NCI-H526 treated with DMSO at 0.1 percent for 48 hours (cell line): ENCODE data around the gene SPATA46.
A peak's percentile ranks its signal among the peaks of the same experiment; 100 is the strongest.

Experiments
- DNase-seq: peaks from one replicate; lab custom pipeline; 2025; lab: John Stamatoyannopoulos, UW

SPATA46 gene

DNA sequence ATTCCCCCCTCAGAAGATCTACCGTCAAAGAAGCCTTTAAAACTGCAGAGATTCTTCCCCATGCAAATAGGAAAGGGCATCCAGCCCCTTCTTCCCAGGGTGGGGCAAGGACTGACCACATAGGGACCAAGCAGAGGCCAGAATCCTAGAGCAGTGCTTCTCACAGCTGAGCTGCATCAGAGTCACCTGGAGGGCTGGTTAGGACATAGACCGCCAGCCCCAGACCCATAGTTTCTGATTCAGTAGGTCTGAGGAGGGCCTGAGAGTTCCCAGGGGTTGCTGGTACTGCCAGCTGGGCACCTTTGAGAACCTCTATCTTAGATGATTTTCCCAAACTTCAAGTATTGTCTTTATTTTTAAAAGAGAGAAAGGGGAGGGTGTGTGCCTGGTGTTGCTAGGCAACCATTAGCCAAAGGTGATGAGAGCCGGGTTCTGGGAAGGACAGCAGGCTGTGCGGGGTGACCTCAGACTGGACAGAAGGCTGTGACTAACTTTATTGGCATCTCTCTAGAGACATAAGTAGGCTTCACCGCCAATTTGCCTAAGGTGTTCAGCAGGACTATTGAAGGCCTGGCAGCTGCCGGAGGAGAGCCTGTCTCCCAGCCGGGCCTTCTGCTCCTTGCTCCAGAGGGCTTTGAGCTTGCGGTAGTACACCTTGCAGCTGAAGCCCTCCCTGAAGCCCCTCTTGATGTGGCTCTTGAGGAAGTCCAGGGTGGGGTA is 3.0 kb downstream of the SPATA46 start:
- DNase-seq, result no peak

GRCh38 chr1:162373072-162373427 is 3.6 kb downstream of the SPATA46 start:
- no peak for DNase-seq

GRCh38 chr1:162372159-162373071 is 4.2 kb downstream of the SPATA46 start:
- DNase-seq, result no peak

DNA sequence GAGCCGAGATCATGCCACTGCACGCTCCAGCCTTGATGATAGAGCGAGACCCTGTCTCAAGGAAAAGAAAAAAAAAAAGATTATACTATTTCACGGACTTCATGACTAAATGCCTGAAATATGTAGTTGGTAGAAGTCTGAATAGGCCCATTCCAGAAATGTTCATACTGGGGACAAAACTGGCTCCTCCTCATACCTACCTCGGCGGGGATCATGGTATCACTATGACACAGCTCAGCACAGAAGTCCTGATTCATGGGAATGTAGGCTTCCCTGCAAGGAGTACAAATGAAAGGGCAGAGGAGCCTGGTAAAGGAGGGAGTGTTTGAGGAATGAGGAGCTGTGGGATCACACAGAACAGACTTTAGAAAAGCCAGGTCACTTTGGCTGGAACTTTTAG is 5.0 kb downstream of the SPATA46 start:
- DNase-seq, result no peak

- DNase-seq, result no peak
Observed at GRCh38 chr1:162370721-162371120, 5.9 kb downstream of the SPATA46 start.

DNA sequence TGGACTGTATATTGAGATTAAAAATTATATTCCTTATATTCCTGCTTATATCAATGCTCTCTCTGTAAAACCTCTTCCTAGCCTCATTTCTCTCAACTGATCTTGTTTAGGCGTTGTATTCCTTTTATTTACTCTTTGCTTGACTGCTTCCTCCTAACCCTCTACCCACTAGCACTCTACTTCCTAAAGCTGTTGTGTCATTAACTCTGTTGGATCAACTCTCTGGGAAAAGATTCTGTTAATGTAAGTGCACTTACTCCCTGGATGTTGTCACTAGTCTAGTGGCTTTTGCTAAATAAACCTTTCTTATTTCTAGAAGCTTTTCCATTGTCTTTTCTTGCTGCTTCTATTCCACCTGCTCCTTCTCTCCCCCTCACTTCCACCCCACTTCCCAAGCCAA is 6.5 kb downstream of the SPATA46 start:
- no peak for DNase-seq

- DNase-seq, result no peak
Observed at GRCh38 chr1:162369571-162369970, 7.1 kb downstream of the SPATA46 start.

DNA sequence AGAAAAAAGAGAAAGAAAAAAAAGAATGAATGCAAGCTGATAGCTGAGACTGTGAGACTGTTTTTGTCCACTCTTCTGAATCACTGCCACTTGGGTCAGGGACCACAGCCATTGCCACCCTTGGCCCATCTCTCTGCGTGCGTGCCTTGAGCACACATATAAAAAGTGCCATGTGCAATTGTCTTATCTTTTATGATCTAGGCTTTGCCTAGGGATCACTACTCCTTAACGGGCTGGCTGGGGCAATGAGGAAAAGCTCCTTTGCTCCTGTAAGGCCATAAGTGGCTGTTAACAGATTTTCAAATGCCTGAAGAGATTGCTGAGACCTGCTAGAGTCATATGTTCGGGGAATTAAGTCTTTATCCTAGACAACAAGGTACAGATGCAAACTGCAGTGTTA is 8.2 kb downstream of the SPATA46 start:
- no peak for DNase-seq

GRCh38 chr1:162367772-162368171 is 8.9 kb downstream of the SPATA46 start:
- no peak for DNase-seq

GRCh38 chr1:162367073-162367472 is 9.6 kb downstream of the SPATA46 start:
- DNase-seq, result no peak

GRCh38 chr1:162366671-162367070 is 10.0 kb downstream of the SPATA46 start:
- no peak for DNase-seq

DNA sequence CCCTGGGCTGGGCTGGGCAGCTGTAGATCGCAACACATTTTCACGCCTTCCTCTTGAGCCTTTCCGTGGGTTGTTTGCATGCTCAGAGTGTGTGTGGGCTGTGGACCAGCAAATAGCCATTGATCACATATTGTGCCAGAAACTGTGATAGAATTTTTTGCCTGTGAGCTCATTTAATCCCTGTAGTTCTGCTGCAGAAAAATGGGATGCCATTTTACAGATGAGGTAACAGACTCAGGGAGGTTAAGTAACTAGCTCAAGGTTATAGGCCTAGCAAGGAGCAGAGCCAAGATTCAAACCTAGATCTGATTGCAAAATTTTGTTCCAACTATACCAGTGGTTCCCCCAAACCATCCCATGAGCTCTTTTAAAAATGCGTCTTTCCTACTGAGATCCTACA is 10.5 kb downstream of the SPATA46 start:
- DNase-seq, result no peak

GRCh38 chr1:162365284-162366020 is 11.2 kb downstream of the SPATA46 start:
- no peak for DNase-seq

DNA sequence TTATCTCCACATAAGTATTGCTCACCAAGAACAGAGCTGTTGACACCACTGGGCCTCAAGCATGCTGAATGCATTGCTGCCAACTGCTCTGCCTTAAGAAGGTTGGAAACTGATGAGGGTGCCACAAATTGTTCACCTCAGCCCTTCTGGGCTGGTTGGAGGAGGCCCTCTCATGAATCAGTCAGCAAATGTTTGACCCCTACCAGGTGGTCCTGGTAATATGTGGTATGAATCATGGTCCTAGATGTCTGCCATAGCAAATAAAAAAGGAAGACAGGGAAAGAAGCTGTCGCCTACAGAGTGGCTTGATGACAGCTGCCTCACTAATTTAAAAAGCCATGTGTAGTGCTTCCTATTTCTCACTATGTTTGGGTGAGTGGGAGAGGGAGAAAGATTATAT is 12.2 kb downstream of the SPATA46 start:
- no peak for DNase-seq

DNA sequence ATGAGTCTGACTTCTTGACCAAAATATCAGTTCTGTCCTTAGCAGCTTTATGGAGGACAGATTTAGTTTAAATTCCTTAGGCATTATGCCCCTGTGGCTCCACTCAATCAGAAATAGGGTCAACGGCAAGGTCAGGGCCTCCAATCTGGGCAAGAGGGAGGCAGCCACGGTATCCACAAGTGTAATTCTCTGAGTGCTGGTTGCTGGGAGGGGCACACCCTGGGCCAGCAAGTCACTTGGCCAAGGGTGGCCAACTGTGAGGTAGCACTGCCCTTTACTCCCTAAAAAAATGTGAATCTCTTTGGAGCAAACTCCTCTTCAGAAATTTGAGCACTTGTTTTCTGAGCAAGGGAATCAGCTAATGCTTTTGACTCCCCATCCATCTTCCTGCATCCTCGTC is 12.8 kb downstream of the SPATA46 start:
- no peak for DNase-seq

DNA sequence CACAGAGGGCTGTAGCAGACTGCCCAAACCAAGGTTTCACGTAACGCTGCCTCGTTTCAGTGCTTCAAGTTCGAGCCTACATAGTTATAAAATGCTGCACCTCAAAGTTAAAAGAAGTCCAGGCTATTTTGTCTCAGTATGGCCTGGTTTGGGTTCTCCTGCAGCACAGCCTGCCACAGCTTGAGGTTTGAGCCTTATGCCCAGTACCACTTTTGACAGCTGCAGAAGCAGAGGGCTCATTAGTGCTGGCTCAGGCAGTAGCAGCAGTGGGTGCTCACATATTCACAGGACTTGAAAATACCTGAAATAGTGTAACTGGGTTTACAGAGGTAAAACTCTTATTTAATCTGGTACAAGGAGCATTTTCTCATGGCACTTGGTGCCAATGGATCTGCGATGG is 15.3 kb downstream of the SPATA46 start:
- no peak for DNase-seq

DNA sequence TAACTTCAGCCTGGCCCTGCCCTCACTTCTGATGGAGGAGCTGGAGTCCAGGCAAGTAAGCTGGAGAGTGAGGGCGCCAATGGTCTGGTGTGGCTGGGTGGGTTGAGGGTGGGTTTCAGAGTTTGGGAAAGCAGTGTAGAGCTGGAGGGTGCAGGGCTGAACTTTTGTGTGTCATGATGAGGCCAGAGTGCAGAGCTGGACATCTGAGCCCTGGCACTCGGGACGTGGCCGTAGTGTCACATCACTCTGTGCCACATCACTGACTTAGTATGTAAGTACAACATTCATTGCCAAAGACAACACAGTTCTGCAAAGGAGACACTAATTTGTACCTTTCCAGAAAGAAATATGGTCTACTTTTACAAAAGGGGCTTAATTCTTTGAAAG is 15.8 kb downstream of the SPATA46 start:
- DNase-seq, result no peak

DNA sequence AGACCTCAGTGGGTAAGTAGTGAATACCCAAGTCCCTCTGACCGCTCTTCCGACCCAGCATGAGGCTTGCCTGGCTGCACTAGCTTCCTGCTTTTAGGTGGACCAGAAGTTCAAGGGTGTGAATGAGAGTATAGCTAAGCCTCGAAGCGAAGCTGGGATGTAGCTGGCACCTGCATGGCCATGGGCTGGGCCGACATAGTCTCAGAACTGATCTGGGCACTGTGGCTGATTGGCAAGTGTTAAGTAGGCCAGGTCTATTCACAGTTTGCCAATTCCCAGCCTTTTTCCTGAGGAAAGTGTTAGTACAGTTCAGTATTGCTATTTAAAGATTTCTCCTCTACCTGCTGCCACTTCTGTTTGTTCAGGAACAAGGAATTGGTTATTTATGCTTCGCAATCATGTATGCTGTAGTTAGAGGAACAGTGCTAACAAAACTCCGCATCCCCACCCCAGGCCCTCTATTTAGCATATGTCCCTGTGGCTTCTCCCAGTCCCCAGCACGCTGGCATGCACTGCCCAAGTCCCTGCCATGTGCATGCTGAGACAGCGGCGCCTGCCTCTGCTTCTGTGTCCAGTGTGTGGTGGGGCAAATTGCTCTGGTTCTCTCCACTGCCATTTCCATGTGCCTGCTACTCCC is 16.3 kb downstream of the SPATA46 start:
- no peak for DNase-seq

- DNase-seq, result no peak
Observed at GRCh38 chr1:162359523-162360236, 17.0 kb downstream of the SPATA46 start.

DNA sequence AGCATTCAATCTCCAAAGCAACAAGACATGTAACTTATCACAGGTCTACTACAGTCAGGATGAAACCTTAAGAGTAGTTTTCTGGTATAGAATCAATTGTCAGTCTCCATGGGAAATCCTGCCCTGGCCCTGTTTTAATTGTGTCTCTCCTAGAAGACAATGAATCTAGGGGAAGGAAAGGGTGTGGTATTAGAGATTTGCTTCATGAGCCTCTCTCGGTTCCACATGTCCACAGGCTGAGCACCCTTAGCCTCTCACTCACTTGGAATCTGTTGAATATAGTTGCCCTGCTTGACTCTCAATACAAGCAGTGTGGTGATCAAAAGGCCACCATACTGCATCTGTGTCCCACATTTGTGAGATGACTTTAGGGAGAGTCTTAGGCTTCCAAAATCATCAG is 17.7 kb downstream of the SPATA46 start:
- no peak for DNase-seq

DNA sequence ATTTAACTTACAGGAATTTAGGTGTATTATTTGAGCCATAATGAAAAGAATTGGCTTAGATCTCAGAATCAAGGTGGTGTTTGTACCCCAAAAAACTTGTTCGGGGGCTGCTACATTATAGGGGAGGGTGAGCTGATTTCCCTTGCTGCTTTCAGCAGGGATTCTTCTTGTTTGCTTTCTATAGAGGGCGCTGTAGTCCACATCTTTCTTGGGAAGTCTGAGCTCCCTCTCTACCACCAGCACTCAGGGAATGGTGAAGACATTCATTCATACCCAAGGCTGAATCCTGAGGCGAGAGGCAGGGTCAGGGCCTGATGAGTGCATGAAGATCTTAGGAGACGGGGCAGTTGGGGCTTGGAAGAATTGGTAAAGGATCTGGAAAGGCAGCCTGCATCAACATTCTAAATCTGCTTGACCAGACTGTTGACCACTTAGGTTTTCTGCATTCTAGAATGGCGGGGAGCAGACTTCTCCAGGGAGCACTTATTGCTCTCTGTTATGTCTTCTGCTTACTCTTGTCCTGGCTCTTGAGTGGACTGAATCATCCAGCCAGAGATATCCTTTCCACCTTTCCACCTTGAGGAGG is 18.9 kb downstream of the SPATA46 start:
- peak; percentile 28 for DNase-seq
